UCSD-AML1 (cell line): ENCODE measurements around the gene THAP4.
"Not testable (repeated sequence)": the region's sequence is repeated elsewhere in the genome, so short reads cannot be mapped to it uniquely, and the experiment has no call there.

Experiments
- DNase-seq: peaks from one replicate; lab custom pipeline; 2025; ENCODE audit not compliant: unreplicated experiment; lab: John Stamatoyannopoulos, UW

The THAP4 gene

GRCh38 chr2:241589863-241590262 is 47.1 kb downstream of the THAP4 start:
- not testable (repeated sequence) for DNase-seq

GRCh38 chr2:241586564-241587264 is 50.2 kb downstream of the THAP4 start:
- DNase-seq, result no peak

- DNase-seq, result no peak
Observed at GRCh38 chr2:241584436-241584835, 52.5 kb downstream of the THAP4 start.

- DNase-seq, result no peak
Observed at GRCh38 chr2:241582806-241583205, 54.2 kb downstream of the THAP4 start.

- DNase-seq, result no peak
Observed at GRCh38 chr2:241582328-241582727, 54.6 kb downstream of the THAP4 start.

GRCh38 chr2:241579281-241579680 is 57.7 kb downstream of the THAP4 start:
- DNase-seq, result no peak

GRCh38 chr2:241577413-241578122 is 59.4 kb downstream of the THAP4 start:
- no peak for DNase-seq

GRCh38 chr2:241576293-241576654 is 60.7 kb downstream of the THAP4 start:
- DNase-seq, result no peak

- no peak for DNase-seq
Observed at GRCh38 chr2:241575624-241576292, 61.2 kb downstream of the THAP4 start.

GRCh38 chr2:241574911-241575623 is 61.9 kb downstream of the THAP4 start:
- no peak for DNase-seq

GRCh38 chr2:241573741-241574140 is 63.2 kb downstream of the THAP4 start:
- DNase-seq, result no peak

- not testable (repeated sequence) for DNase-seq
Observed at GRCh38 chr2:241572915-241573651, 63.9 kb downstream of the THAP4 start.

GRCh38 chr2:241571821-241572620 is 64.9 kb downstream of the THAP4 start:
- DNase-seq, result no peak

GRCh38 chr2:241570961-241571581 is 65.9 kb downstream of the THAP4 start:
- DNase-seq, result peak; percentile 48

GRCh38 chr2:241569831-241570281 is 67.1 kb downstream of the THAP4 start:
- DNase-seq, result no peak

- DNase-seq, result no peak
Observed at GRCh38 chr2:241568726-241569125, 68.2 kb downstream of the THAP4 start.

GRCh38 chr2:241567776-241568175 is 69.2 kb downstream of the THAP4 start:
- no peak for DNase-seq

GRCh38 chr2:241567266-241567665 is 69.7 kb downstream of the THAP4 start:
- not testable (repeated sequence) for DNase-seq

- DNase-seq, result no peak
Observed at GRCh38 chr2:241566468-241566867, 70.5 kb downstream of the THAP4 start.
